Measurements from ENCODE around the gene BCL11B.
"Not testable (repeated sequence)": the region's sequence is repeated elsewhere in the genome, so short reads cannot be mapped to it uniquely, and the experiment has no call there.

The BCL11B gene

DNA sequence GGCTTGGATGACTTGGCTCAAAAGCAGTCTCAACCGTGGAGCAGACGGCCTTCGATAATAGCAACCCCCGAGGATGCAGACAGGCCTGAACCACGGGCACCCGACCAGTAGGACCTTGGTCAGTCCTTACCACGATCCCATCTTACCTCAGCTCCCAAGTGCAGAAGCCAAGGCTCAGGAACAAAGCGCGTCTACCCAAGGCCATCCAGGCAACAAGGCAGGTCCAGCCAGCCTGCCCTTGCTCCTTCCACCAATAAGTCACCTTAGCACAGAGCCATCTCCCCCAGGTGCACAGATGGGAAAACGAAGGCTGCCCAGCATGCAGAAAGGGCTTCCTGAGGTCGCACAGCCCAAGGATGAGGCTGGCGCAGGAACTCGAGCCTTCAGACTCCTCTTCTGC is 77.3 kb downstream of the BCL11B start:
- DNase-seq: no peak

DNA sequence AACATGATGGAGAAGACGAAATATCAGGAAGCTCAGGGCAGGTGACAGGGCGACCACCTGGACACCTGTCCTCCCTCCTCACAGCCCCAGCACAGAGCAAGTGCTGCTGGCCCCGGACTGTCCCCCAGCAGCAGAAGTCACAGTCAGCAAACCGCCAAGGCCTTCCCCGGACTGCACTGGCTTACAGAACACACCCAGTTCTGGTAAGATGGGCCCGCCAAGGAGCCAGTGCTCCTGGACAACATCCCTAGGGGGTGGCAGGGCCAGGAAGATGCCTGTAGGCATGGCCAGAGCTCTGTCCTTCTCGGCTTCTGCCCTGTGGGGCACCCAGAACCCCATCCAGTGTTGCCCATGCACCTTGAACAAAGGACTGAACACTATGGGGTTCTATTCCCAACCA is 77.9 kb downstream of the BCL11B start:
- DNase-seq: no peak

DNA sequence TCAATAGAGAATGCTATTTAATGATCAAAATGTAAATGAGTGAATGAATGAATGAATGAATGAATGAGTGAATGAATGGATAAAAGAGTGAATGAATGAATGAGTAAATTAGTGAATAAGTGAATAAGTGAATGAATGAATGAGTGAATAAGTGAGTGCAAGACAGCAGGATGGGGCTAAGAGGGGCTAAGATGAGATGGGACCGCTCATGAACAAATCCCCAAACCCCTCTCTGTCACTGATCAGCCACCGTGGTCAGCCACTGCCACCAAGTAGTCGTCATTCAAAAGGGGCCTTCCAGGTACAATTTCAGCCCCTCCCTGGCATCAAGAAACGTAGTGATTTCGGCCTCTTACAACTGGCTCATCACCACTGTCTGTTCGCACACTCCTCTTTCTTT is 79.2 kb downstream of the BCL11B start:
- DNase-seq: no peak

DNA sequence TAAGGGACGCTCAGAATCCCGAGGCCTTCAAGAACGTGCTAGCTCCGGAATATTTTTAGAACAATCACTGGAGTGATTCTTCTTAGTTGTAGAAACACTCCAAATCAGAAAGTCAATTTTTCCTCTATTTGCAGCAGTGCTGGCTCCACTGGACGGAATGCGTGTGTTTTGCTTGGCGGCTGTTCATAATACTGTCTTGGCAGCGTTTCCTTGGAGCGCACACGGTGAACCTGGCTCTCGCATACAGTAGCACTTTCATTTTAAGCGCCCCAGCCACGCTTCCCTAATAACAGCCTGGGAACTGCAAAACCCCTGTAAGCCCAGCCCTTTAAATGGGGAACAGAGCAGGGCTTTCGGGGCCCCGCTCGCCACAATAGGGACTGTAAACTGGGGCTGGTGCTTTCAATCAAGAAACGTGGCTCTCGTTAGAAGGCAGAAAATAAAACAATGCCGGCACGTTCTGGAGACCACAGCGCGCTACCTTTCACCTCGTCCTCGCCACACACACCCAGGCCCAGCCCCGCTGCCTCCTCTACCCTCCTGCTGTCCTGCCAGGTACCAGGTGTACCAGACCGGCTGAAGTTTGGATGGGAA is 79.9 kb downstream of the BCL11B start:
- no peak for DNase-seq

DNA sequence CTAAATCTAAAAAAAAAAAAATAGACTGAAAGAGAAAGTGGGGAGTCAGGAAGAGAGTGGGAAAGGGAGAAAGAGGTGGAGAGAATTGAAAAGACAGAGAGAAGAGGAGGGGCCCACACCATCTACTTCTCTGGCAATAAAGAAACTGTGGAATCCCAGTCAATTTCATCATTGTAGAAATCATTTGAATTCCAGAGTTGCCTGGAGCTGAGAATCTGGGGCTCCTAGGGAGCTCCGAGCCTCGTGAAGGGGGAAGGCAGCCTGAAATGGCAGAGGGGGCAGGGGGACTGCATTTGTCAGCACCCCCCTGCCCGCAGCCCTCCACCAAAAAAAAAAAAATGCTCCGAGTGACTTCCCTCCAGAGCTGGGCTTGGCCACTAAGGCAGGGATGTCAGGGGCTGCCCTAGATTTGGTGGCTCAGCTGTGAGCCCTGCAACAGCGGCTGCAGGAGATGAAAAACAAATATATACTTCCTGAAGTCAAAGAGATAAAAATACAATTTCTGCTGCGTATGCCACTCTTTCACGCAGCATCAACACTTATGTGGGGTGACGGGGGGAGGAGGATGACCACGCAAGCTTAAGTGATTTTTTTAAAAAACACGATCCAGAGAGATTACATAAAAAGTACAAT is 80.5 kb downstream of the BCL11B start:
- no peak for DNase-seq

DNA sequence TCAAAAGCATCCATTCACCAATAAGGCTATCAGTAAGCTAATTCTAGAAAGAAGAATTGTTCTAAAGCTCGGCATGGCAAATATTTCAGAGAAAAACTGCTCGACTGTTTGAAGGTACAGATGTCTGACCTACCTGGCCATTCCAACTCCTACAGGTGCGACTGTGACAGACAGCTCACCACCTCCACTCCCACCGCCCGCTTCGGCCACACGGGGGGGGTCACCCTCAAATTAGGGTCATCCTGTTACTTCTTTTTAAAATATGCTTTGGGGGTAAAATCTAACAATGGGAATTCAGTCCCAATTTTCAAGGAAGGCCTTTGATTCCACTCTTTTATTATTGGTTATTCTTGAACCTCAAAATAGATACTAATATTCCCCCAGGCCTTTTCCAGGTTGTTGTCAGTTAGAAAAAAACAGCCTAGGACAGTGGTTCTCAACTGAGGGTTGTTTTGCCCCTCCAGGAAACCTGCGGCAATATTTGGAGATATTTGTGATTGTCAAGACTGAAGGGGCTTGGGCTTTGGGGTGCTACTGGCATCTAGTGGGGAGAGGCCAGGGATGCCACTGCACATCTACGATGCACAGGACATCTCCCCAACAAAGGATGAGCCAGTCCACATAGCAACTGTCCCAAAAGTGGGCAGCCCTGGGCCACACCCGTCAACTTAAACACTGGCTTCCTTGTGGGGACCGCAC is 81.2 kb downstream of the BCL11B start:
- DNase-seq: no peak

DNA sequence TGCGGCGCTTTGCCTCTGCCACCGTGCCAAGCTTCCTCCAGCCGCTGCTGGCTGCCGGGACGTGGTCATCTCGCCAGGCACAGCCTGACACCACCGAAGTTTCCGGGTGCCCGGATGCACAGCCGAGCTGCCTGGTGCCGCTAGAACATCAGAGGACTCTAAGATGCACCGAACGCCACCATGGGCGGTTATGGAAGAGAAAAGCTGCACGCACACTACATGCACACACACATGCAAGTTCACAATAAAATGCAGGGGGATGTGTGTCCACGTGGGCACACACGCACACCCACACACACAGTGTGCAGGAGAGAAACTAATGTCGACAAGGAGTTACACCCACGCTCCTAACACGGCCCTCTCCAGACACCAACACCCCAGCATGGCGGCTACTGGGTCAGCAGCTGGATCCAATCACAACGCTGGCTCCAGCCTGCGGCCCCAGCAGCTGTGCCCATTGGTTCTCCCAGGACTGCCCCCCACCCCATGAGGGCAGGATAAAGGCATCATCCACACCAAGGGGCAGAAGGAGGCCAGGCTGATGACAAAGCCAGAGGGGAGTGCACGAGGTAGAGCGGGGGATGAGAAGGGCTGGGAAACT is 82.7 kb downstream of the BCL11B start:
- DNase-seq: no peak

DNA sequence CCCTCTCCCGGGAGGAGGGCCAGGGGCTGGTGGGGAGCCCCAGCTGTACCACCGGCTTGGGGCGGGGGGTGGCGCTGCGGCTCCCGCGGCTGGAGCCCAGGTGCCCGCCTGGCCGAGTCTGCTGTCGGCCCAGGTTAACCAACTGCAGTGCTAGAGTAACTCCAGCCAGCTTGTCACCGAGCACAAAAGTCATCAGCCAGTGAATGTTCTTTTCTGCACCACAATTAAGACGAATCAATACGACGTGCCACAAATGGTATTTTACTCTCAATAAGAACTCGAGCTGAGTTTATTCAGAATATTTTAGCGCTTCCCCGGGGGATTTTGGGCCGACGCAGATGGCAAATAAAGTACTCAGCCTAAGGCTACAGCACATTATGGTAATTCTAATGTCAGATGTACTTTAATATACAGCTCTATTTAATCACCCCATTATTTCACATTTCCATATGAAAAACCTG is 83.2 kb downstream of the BCL11B start:
- DNase-seq: no peak

DNA sequence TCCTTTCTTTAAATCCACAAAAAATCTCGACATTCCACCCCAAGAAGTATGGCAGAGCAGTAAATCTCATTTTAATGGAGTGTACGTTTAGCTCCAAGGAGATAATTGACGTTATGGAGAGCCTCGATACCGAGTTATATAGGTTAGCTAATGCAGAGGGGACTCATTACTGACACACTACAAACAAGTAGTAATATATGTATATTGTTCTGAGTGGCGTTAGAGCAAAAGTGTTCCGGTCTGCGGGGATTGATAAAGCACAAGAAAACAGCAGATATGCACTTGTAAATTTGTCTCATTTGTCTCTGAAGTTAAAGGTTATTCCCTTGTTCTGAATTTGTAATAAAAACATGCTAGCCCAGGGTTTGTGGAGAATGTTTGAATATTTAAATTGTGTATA is 84.1 kb downstream of the BCL11B start:
- no peak for DNase-seq

DNA sequence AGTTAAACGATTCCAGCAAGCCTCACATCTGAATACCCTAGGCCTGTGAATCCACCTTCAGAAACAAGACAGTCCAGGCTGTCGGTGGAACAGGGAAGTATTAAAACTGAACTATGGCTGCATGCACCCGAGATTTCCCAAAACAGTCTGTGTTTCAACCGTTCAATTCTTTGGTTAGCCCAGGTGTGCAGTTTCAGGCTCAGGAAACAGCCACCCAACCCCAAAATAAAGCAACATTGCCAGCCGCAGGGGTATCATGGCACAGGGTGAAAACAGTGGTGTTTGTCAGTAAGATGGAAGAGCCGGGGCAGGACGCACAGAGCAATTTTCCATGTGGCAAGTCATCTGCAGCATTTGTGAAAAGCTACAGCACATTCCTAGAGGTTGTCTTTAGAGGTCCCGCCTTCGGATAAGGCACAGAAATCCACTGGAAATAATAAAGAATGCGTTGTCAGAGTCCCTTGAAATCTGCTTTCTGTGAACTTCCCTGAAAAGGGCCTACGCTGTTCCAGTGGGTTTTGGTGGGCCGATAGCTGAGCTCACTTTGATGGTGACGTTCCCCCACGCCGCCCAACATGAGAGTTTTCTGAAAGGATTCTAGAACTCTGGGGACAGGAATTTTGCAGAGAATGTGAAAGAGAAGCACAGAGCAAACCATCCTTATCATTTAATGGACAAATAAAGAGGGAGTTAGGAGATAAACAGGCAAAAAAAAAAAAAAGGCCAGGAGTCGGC is 84.9 kb downstream of the BCL11B start:
- no peak for DNase-seq

DNA sequence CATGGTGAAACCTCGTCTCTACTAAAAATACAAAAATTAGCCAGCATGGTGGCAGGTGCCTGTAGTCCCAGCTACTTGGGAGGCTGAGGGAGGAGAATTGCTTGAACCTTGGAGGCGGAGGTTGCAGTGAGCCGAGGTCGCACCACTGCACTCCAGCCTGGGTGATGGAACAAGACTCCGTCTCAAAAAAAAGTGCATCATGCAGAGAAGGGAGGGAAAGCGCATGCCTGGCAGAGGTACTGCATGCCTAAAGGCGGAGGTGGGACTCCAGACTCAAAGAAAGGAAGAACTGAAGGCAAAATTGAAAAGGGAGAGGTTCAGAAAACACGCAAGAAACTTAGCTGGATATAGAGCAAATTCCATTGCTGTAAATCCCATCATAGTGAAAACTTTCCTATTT is 85.7 kb downstream of the BCL11B start:
- not testable (repeated sequence) for DNase-seq

DNA sequence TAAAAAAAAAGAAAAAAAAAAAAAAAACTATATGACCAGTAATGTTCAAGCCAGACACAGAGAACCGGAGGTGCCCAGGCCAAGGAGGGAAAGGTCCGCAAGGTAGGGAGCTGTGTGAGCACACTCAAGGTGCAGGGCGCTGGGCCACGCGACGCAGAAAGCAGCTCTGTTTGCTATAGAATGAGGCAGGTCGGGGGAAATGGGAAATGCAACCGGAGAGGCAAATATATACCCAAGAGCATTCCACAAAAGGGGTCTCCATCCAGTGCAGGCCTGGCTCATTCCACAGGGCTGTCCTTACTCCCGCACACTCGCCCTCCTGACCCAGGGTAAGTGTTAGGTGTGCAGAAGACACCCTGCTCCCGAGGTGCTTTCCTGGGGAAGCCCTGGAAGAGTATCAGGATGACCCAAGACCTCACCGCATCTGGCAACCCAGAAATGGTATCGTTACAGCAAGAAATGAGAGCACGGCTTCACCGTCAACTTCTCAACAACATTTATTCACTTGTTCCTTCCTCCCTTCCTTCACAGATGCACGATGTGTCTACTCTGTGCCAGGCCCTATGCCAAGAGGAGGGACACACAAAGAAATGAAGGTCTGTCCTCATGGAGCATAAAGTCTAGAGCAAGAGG is 86.4 kb downstream of the BCL11B start:
- DNase-seq: no peak

DNA sequence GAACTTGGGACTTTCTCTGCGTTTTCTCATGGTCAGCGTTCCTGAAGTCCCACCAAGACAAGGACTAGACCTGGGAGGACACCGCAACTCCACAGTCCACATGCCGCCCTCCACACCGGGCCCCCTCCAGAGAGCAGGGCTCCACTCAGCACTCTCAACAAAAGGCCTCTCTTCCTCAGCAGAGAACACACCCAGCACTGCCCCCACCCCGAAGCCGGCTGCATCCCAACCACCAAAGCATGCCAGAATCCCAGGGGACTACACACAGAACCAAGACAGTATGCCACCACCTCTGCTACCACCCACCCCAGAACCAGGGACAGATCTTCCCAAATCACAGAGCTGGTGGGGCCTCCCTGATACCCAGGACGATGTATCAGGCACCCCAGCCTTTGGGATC is 88.3 kb downstream of the BCL11B start:
- no peak for DNase-seq

DNA sequence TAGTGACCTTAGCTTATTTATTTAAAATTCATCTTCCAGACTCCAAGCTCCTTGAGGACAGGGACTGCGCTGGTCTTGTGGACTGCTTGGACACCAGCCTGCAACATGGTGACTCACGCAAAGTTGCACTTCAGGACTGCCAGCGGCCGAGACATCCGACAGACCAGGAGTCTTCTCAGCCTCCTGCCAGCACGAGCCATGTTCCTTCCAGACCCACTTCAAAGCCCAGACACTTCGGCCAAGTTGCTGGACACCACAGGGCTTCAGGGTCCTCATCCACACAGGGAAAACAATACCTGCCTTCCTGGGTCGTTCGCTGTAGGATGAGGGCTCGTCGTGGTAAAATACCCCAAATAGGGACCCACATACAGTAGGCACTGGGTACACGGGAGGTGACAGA is 88.7 kb downstream of the BCL11B start:
- DNase-seq: no peak

DNA sequence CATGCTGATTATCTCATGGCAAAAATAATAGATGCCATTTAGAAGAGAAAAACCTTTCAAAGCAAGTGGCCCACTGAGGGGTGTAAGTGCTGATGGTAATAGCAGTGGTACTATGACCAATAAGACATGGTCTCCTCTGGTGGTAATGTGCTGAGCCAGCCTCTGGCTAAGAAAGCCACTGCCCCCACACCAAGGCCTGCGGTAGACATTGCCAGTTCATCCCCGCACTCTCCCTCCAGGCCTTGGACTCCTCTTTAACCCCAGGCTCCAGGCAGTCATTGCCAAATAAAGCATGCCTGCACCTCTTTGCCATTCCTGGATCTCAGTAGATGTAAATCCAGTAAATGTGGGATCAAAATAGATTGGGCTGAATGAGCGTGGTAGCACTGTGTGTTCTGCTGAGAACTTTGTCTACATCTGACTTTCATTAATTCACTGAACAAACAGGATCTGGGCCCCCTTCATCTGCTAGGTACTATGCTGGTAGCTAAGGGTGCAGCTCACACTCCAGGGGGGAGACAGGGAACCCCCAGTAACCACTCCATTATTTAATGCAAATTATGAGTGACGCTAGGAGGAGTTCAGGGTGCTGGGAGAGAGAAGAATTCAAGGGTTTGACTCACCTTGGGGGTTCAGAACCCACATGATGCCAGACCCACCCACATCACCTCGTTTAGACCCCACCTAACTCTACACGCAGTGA is 89.3 kb downstream of the BCL11B start:
- no peak for DNase-seq

DNA sequence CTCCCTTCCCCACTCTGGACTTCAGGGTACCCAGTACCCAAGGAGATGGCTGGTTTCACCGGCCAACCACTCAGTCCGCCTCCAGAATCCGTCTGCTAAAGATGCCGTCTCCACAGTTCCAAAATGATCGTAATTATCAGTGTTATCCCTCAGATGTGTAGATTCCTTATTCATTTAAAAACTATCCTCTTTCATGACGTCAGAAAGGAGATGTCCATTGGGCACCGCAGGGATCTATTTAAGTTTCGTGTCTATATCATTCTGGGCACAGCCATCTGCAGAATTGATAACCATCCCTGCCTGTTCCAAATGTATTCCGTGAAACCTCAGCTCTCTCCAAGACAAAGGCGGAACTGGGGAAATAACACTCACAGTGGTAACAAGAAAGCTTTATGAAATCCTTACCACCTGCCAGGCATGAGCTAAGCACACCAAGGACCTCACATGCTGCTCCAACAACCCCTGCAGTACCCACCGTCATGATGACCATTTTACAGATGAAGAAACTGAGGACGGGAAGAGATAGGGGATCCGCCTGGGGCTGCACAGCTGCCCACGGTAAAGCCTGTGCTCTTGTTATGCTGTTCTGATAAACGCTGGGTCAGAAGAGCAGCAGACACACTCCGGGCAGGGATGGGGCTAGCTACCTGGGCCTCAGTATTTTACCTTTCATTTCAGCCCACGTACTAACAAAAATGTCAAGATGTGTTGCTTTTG is 90.0 kb downstream of the BCL11B start:
- DNase-seq: no peak

DNA sequence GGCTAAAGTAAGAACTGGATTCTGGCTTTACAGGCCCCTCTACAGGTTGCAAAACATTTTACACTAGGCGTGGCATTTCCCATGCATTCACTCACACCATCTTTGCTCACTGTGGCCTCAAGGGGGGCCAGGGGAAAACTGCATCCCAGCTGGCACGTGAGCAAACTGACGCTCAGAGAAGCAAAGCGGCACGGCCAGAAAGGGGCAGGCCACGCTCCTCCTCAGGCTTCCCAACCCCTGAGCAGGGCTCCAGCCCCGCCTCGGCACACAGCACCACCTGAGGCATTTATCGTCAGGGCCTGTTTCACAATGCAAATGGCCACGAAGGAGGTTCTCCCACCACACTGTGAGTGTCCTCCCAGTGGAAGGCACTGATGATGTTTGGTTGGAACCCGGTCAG is 90.8 kb downstream of the BCL11B start:
- DNase-seq: no peak

DNA sequence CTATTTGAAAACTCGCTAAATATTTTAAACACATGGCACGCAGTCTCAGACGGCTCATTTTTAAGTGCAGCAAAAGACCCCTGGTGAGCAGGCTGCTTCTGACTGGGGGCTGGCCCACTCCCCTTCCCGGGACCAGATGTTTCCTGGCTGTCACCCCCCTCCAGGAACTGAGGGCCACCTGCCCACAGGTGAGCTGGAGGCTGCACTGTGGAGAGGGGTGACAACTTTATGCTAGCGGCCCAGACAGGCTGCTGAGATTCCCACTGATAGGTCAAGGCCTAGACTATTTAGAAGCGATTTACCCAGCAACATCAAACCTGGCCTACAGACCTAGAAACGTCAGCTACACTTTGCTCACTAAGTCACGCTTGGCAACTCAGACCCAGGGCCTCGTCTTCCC is 92.1 kb downstream of the BCL11B start:
- DNase-seq: no peak

DNA sequence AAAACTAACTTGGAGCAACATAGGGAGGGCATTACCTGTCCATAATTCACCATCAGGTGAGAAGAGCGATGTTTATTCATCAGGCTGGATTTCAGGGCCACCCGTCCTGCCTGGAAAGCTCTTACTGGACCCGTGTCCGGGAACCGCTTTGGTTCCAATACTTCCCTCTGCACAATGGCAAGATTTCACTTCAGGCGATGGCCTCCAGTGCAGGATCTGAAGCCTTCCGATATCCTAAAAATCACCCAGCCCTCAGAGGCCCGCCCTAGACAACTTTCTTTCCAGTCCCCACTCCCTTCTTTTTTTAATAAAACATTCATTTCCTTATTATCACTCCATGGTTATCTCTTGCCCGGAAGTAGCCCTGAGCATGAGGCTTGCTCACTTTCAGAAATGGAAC is 92.5 kb downstream of the BCL11B start:
- no peak for DNase-seq

DNA sequence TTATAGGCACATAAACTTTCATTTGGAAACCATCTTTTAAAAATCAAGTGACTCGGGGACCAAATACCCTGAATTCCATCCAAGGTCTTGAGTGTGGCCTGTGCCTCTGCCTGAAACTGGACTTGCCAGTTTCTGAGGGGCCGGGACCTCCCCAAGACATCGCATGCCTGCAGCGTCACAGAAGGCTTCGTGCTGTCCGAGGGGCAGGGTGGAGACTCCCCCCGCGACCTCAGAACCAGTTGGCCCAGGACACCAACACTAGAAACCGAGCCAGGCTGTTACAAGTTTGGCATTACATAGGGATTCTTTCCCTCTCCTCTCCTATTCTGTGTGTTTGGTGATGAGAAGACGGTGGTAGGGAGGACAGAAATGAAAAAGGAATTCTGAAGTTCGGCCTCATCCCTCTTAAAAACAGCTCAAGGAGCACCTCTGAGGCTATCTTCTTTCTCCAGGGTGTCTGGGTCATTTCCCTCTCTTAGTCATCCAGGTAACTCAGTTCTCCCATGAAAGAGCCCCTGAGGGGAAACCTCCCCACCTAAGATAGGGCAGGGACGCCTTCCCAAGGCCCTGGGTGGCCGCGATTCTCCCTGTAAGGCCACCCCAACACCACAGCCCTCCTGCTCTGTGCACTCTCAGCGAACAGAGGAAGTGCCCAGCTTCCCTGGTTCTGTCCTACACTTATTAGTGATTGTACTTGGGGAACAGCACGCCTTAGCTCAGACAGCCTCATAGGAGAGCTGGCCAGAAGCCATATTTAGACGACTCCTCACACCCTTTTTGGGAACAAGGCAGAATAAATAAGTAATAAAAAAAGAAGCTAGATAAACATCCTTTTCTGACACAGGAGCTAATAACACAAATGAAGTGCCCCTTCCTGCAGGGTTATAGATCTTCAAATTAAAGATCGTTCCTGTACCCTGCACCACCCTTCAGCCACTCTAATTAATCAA is 93.8 kb downstream of the BCL11B start:
- no peak for DNase-seq
